Upper lobe of right lung (tissue), 1 donor: Measurements from ENCODE around the gene GRHL1. TPM values are rescaled to one million over a fixed set of nuclear protein-coding genes. Genes with fewer than 3 reads are reported as not detected.

Experiments
- ATAC-seq: fragments of 200-7000 bp; cut with Tn5 transposase; one replicate; pipeline ENCODE4 v1.9.1; 2020; ENCODE audit warnings: mild to moderate bottlenecking, moderate library complexity
- DNase-seq: peaks from one replicate; pipeline ENCODE4 v3.0.0-alpha.2; 2020
- H3K27ac ChIP-seq: fragments of 200-600 bp; one replicate; pipeline ENCODE4 v1.8.0; 2022
- H3K27me3 ChIP-seq: fragments of 200-600 bp; one replicate; pipeline ENCODE4 v1.8.0; 2022; ENCODE audit warnings: mild to moderate bottlenecking
- H3K36me3 ChIP-seq: fragments of 200-600 bp; one replicate; pipeline ENCODE4 v1.8.0; 2022
- H3K4me1 ChIP-seq: fragments of 200-600 bp; one replicate; pipeline ENCODE4 v1.8.0; 2022
- H3K4me3 ChIP-seq: fragments of 200-600 bp; one replicate; pipeline ENCODE4 v1.8.0; 2022; ENCODE audit warnings: mild to moderate bottlenecking
- H3K9me3 ChIP-seq: fragments of 200-600 bp; one replicate; pipeline ENCODE4 v1.8.0; 2022
- CTCF ChIP-seq: fragments of 200-600 bp; IDR thresholded peaks from one replicate; pipeline ENCODE4 v1.8.0; 2022; ENCODE audit warnings: antibody characterized with exemption
- intact Hi-C: fragments of 100-400 bp; cut with DNase I; formaldehyde crosslinking; loops from one replicate; pipeline ENCODE4 v1.11.0; 2022
- total RNA-seq: library from RNA; stranded (reverse); fragmentation: NEBNext Ultra II Directional; extraction: Animal tissue kit (Norgen Biotek cat#: 25700); gene quantifications from one replicate; pipeline ENCODE4 v1.2.1, GENCODE V29; 2021
- donor health status: DM: no; HTN: yes; CAD: no; lungs with severe emphysema.

The GRHL1 gene
- total RNA-seq, 1 donor from 2014 or later = 2.7 TPM

- ATAC-seq (peak; percentile 72), DNase-seq (no peak)
- Histone ChIP-seq H3K36me3 (no peaks in the 10 kb centered on the region), H3K27ac (no peak overlapping the region), H3K4me1 (peaks cover 8% of the 10 kb centered on the region), H3K27me3 (no peaks in the 10 kb centered on the region), H3K4me3 (no peak overlapping the region), H3K9me3 (no peaks in the 10 kb centered on the region)
- intact Hi-C loops = no loop called here
- no peak for TF ChIP-seq CTCF
Observed at GRCh38 chr2:10019174-10019573, 67.7 kb downstream of the GRHL1 start.

GRCh38 chr2:10019602-10020400 lies 68.3 kb downstream of the GRHL1 start:
- Histone ChIP-seq H3K4me1 (peaks cover 8% of the 10 kb centered on the region), H3K9me3 (no peaks in the 10 kb centered on the region), H3K27ac (no peak overlapping the region), H3K36me3 (no peaks in the 10 kb centered on the region), H3K4me3 (no peak overlapping the region), H3K27me3 (no peaks in the 10 kb centered on the region)
- intact Hi-C loops = no loop called here
- ATAC-seq (peak; percentile 47), DNase-seq (peak; percentile 65)
- TF ChIP-seq CTCF = no peak

GRCh38 chr2:10022041-10022421 lies 70.5 kb downstream of the GRHL1 start:
- peaks cover 8% of the 10 kb centered on the region for H3K4me1 ChIP-seq
- no peaks in the 10 kb centered on the region for H3K9me3 ChIP-seq
- TF ChIP-seq CTCF = no peak
- no peaks in the 10 kb centered on the region for H3K36me3 ChIP-seq
- ATAC-seq = no peak
- intact Hi-C loops = no loop called here
- H3K4me3 ChIP-seq = no peak overlapping the region
- H3K27ac ChIP-seq = no peak overlapping the region
- DNase-seq = no peak
- no peaks in the 10 kb centered on the region for H3K27me3 ChIP-seq

GRCh38 chr2:10022445-10022844 lies 71.0 kb downstream of the GRHL1 start:
- no peak overlapping the region for H3K4me3 ChIP-seq
- intact Hi-C loops = no loop called here
- no peak overlapping the region for H3K27ac ChIP-seq
- H3K4me1 ChIP-seq = peaks cover 8% of the 10 kb centered on the region
- H3K36me3 ChIP-seq = no peaks in the 10 kb centered on the region
- DNase-seq (no peak), ATAC-seq (no peak)
- H3K9me3 ChIP-seq = no peaks in the 10 kb centered on the region
- H3K27me3 ChIP-seq = no peaks in the 10 kb centered on the region
- TF ChIP-seq CTCF = no peak

GRCh38 chr2:10022966-10023662 lies 71.6 kb downstream of the GRHL1 start:
- no peak for ATAC-seq
- no peak for TF ChIP-seq CTCF

More at GRCh38 chr2:10022966-10023662, 71.6 kb downstream of the GRHL1 start:
- no peaks in the 10 kb centered on the region for H3K9me3 ChIP-seq
- no peaks in the 10 kb centered on the region for H3K27me3 ChIP-seq
- DNase-seq = no peak
- H3K36me3 ChIP-seq = no peaks in the 10 kb centered on the region
- peaks cover 8% of the 10 kb centered on the region for H3K4me1 ChIP-seq
- no peak overlapping the region for H3K4me3 ChIP-seq
- intact Hi-C loops = no loop called here
- H3K27ac ChIP-seq = no peak overlapping the region
